ENCODE measurements around the gene SORL1-AS1.

The SORL1-AS1 gene

GRCh38 chr11:121451178-121451985 lies 1.4 kb downstream of the SORL1-AS1 start:
- DNase-seq, result no peak

- DNase-seq, result no peak
Observed at GRCh38 chr11:121450401-121450800, 2.4 kb downstream of the SORL1-AS1 start.

GRCh38 chr11:121449626-121450025 lies 3.1 kb downstream of the SORL1-AS1 start:
- no peak for DNase-seq

- no peak for DNase-seq
Observed at GRCh38 chr11:121449123-121449522, 3.6 kb downstream of the SORL1-AS1 start.

GRCh38 chr11:121448431-121448941 lies 4.3 kb downstream of the SORL1-AS1 start:
- no peak for DNase-seq

- no peak for DNase-seq
Observed at GRCh38 chr11:121448011-121448410, 4.8 kb downstream of the SORL1-AS1 start.

- DNase-seq, result peak; percentile 32
Observed at GRCh38 chr11:121446752-121447156, 6.0 kb downstream of the SORL1-AS1 start.

GRCh38 chr11:121445071-121445768 lies 7.5 kb downstream of the SORL1-AS1 start:
- no peak for DNase-seq

GRCh38 chr11:121444526-121444925 lies 8.2 kb downstream of the SORL1-AS1 start:
- no peak for DNase-seq

GRCh38 chr11:121443688-121444275 lies 9.0 kb downstream of the SORL1-AS1 start:
- no peak for DNase-seq

GRCh38 chr11:121441521-121441920 lies 11.2 kb downstream of the SORL1-AS1 start:
- no peak for DNase-seq

GRCh38 chr11:121439759-121440158 lies 13.0 kb downstream of the SORL1-AS1 start:
- no peak for DNase-seq

- DNase-seq, result no peak
Observed at GRCh38 chr11:121439337-121439736, 13.4 kb downstream of the SORL1-AS1 start.

GRCh38 chr11:121437686-121438078 lies 15.1 kb downstream of the SORL1-AS1 start:
- DNase-seq, result no peak

GRCh38 chr11:121437018-121437685 lies 15.6 kb downstream of the SORL1-AS1 start:
- no peak for DNase-seq

- DNase-seq, result no peak
Observed at GRCh38 chr11:121435551-121436511, 16.9 kb downstream of the SORL1-AS1 start.

- DNase-seq, result no peak
Observed at GRCh38 chr11:121435132-121435531, 17.6 kb downstream of the SORL1-AS1 start.

- DNase-seq, result no peak
Observed at GRCh38 chr11:121431820-121432526, 20.8 kb downstream of the SORL1-AS1 start.

- DNase-seq, result no peak
Observed at GRCh38 chr11:121429556-121429955, 23.2 kb downstream of the SORL1-AS1 start.

- no peak for DNase-seq
Observed at GRCh38 chr11:121427400-121427744, 25.4 kb downstream of the SORL1-AS1 start.

Data from hindlimb muscle (tissue), 1 donor.